CD14-positive monocyte (primary cell): ENCODE measurements around the gene PPIB. TPM values are rescaled to one million over a fixed set of nuclear protein-coding genes. Genes with fewer than 3 reads are reported as not detected.
A peak's percentile ranks its signal among the peaks of the same experiment; 100 is the strongest.

Experiments used
- DNase-seq, 3 donors: peaks; one replicate each; pipeline ENCODE4 v3.0.0-alpha.2; 2011 to 2022
- H2AFZ ChIP-seq: 2 replicates; pipeline ENCODE4 v1.6.0; 2012; ENCODE audit warnings: mild to moderate bottlenecking, low read depth, low read length, inconsistent platforms; ENCODE audit not compliant: insufficient read depth, poor library complexity, severe bottlenecking
- H3K27ac ChIP-seq, 2 donors: 1 replicate in 1 of 2; 2 replicates in 1 of 2; pipeline ENCODE4 v1.5.1; 2012 to 2013; ENCODE audit warnings: low read length in 2 of 2, control low read depth in 1 of 2, inconsistent platforms in 1 of 2, low read depth in 1 of 2, mild to moderate bottlenecking in 1 of 2
- H3K27me3 ChIP-seq, 2 donors: one replicate each; pipeline versions ENCODE4 v1.6.0 to v1.6.1; 2011 to 2013; ENCODE audit warnings: low read length in 2 of 2; ENCODE audit not compliant: control insufficient read depth in 2 of 2, insufficient read depth in 2 of 2
- H3K36me3 ChIP-seq, 2 donors: replicated peaks in 1 of 2; 1 replicate in 1 of 2; 2 replicates in 1 of 2; pipeline versions ENCODE4 v1.5.1 to v1.6.1; 2012 to 2013; ENCODE audit warnings: low read length in 2 of 2, control low read depth in 1 of 2, inconsistent platforms in 1 of 2, mild to moderate bottlenecking in 1 of 2; ENCODE audit not compliant: insufficient read depth in 2 of 2, control insufficient read depth in 1 of 2
- H3K4me1 ChIP-seq, 2 donors: 1 replicate in 1 of 2; 2 replicates in 1 of 2; pipeline versions ENCODE4 v1.5.1 to v1.6.1; 2012 to 2013; ENCODE audit warnings: low read length in 2 of 2, control low read depth in 1 of 2, inconsistent platforms in 1 of 2, mild to moderate bottlenecking in 1 of 2, moderate library complexity in 1 of 2; ENCODE audit not compliant: insufficient read depth in 2 of 2, control insufficient read depth in 1 of 2
- H3K4me2 ChIP-seq: replicated peaks from 2 replicates; pipeline ENCODE3; 2012; ENCODE audit warnings: low read length, moderate library complexity, mild to moderate bottlenecking; ENCODE audit not compliant: poor library complexity, severe bottlenecking; ENCODE audit errors: extremely low read depth
- H3K4me3 ChIP-seq, 3 experiments: fragments of 200-600 bp in 1 of 3; sonication (generic) in 1 of 3; replicated peaks in 1 of 3; 1 replicate in 2 of 3; 2 replicates in 1 of 3; pipeline ENCODE4 v1.5.1; 2011 to 2013; ENCODE audit warnings: low read length in 3 of 3, mild to moderate bottlenecking in 3 of 3, control low read depth in 2 of 3, low read depth in 2 of 3, inconsistent platforms in 1 of 3, moderate library complexity in 1 of 3
- H3K79me2 ChIP-seq: 2 replicates; pipeline ENCODE4 v1.6.0; 2012; ENCODE audit warnings: mild to moderate bottlenecking, control low read depth, inconsistent platforms, low read length, moderate library complexity; ENCODE audit not compliant: insufficient read depth
- H3K9ac ChIP-seq: 2 replicates; pipeline ENCODE4 v1.6.0; 2017; ENCODE audit warnings: low read length, mild to moderate bottlenecking; ENCODE audit not compliant: insufficient read depth, poor library complexity, severe bottlenecking
- H3K9me3 ChIP-seq, 2 donors: replicated peaks in 1 of 2; 1 replicate in 1 of 2; 2 replicates in 1 of 2; pipeline versions ENCODE4 v1.5.1 to v1.6.1; 2012 to 2013; ENCODE audit warnings: low read length in 2 of 2, control low read depth in 1 of 2; ENCODE audit not compliant: control insufficient read depth in 1 of 2, insufficient read depth in 1 of 2
- H4K20me1 ChIP-seq: 2 replicates; pipeline ENCODE4 v1.6.0; 2012; ENCODE audit warnings: mild to moderate bottlenecking, low read length, control low read depth, moderate library complexity; ENCODE audit not compliant: insufficient read depth
- H3K27ac Mint-ChIP-seq, 7 donors: one replicate each; pipeline ENCODE4 v1.8.0; 2020; ENCODE audit warnings: mild to moderate bottlenecking in 7 of 7, mixed read lengths in 7 of 7, moderate library complexity in 6 of 7, inconsistent platforms in 2 of 7
- H3K27me3 Mint-ChIP-seq, 3 donors: one replicate each; pipeline ENCODE4 v1.8.0; 2021 to 2022; ENCODE audit warnings: low read depth in 3 of 3, mild to moderate bottlenecking in 3 of 3, mixed read lengths in 3 of 3, moderate library complexity in 3 of 3, inconsistent platforms in 1 of 3
- H3K36me3 Mint-ChIP-seq, 2 donors: one replicate each; pipeline ENCODE4 v1.8.0; 2020; ENCODE audit warnings: mixed read lengths in 2 of 2, inconsistent platforms in 1 of 2, mild to moderate bottlenecking in 1 of 2
- H3K4me1 Mint-ChIP-seq: one replicate; pipeline ENCODE4 v1.8.0; 2020; ENCODE audit warnings: mild to moderate bottlenecking, mixed read lengths
- H3K4me3 Mint-ChIP-seq, 2 donors: one replicate each; pipeline ENCODE4 v1.8.0; 2020; ENCODE audit warnings: mild to moderate bottlenecking in 2 of 2, mixed read lengths in 2 of 2, moderate library complexity in 1 of 2
- H3K9me3 Mint-ChIP-seq, 7 donors: one replicate each; pipeline ENCODE4 v1.8.0; 2020 to 2022; ENCODE audit warnings: mixed read lengths in 7 of 7, mild to moderate bottlenecking in 6 of 7, moderate library complexity in 6 of 7, inconsistent platforms in 2 of 7
- WGBS: methylation state at CpG from one replicate; pipeline ENCODE4 v1.1.5; 2013; ENCODE audit warnings: missing lambda C conversion rate; ENCODE audit not compliant: insufficient coverage; 5-methylcytosine and 5-hydroxymethylcytosine counted together
- intact Hi-C, 2 donors: fragments of 100-400 bp; cut with micrococcal nuclease; formaldehyde crosslinking; loops; one replicate each; pipeline versions ENCODE4 v1.15.0 to v1.15.1; 2023
- polyA plus RNA-seq, 3 donors: library from polyadenylated mRNA; depleted of rRNA in 1 of 3; unstranded in 2 of 3; stranded (reverse) in 1 of 3; fragments of 300-500 nt in 2 of 3; fragments of >200 nt in 1 of 3; fragmentation: Illumina TruSeq in 2 of 3; gene quantifications; 1 replicate in 2 of 3; 2 replicates in 1 of 3; pipeline ENCODE4 v1.2.3, GENCODE V29; 2012 to 2021
- TF ChIP-seq, protein P1 (sequence below): fragments of 200-600 bp; IDR thresholded peaks from one replicate; pipeline ENCODE4 v1.8.0; 2022; ENCODE audit warnings: antibody characterized with exemption, mild to moderate bottlenecking

The PPIB gene
- polyA plus RNA-seq, 3 donors = 224 to 532 (median 520) TPM

DNA sequence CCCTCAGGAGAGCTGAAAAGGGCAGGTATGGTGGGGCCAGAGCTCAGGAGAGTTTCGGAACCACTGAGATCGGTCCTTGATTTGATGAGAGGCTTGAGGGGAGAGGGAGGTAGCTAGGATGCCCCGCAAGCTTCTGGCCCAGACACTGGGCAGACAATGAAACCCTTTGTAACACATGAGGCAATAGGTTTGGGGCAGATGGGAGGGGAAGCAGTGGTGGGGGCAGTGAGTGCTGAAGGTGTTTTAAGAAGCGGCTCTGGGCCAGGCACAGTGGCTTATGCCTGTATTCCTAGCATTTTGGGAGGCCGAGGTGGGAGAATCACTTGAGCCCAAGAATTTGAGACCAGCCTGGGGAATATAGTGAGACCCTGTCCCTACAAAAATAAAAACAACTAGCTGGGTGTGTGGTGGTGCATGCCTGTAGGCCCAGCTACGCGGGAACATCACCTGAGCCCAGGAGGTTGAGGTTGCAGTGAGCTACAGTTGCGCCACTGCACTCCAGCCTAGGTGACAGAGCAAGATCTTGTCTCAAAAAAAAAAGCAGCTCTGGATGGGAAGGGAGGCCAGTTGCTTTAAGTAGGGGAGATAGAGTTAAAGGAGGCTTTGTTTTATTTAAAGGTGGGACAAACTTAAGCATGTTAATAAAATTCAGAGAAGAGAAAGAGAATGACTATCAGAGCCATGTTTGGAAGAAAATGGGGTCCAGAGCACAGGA, 20.9 kb downstream of the PPIB start:
- no peak overlapping the region for H3K4me3 ChIP-seq
- Mint-ChIP-seq H3K36me3 (peaks cover 63 to 81% of the 10 kb centered on the region in 2 donors), H3K27me3 (peaks cover 0 to 4% (median 0%) of the 10 kb centered on the region in 3 donors), H3K4me3 (no peak overlapping the region), H3K27ac (peak overlapping the region in 1 of 7 donors; percentile 22), H3K4me1 (no peaks in the 10 kb centered on the region), H3K9me3 (no peaks in the 10 kb centered on the region)
- H3K4me2 ChIP-seq = no peak overlapping the region
- no peaks in the 10 kb centered on the region for H3K27me3 ChIP-seq
- peaks cover 67 to 73% of the 10 kb centered on the region in 2 donors for H3K36me3 ChIP-seq
- no peaks in the 10 kb centered on the region for H3K9me3 ChIP-seq
- DNase-seq = no peak
- no peaks in the 10 kb centered on the region for H3K79me2 ChIP-seq
- peaks cover 45% of the 10 kb centered on the region for H4K20me1 ChIP-seq
- H2AFZ ChIP-seq = no peak overlapping the region
- intact Hi-C loops = no loop called here
- H3K4me1 ChIP-seq = peaks cover 0 to 4% of the 10 kb centered on the region in 2 donors
- no peak overlapping the region for H3K27ac ChIP-seq
- TF ChIP-seq, protein P1, sequence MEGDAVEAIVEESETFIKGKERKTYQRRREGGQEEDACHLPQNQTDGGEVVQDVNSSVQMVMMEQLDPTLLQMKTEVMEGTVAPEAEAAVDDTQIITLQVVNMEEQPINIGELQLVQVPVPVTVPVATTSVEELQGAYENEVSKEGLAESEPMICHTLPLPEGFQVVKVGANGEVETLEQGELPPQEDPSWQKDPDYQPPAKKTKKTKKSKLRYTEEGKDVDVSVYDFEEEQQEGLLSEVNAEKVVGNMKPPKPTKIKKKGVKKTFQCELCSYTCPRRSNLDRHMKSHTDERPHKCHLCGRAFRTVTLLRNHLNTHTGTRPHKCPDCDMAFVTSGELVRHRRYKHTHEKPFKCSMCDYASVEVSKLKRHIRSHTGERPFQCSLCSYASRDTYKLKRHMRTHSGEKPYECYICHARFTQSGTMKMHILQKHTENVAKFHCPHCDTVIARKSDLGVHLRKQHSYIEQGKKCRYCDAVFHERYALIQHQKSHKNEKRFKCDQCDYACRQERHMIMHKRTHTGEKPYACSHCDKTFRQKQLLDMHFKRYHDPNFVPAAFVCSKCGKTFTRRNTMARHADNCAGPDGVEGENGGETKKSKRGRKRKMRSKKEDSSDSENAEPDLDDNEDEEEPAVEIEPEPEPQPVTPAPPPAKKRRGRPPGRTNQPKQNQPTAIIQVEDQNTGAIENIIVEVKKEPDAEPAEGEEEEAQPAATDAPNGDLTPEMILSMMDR = no peak
- WGBS = 100% methylated on average over 6 of the region's 8 CpGs
- H3K9ac ChIP-seq = no peak overlapping the region

DNA sequence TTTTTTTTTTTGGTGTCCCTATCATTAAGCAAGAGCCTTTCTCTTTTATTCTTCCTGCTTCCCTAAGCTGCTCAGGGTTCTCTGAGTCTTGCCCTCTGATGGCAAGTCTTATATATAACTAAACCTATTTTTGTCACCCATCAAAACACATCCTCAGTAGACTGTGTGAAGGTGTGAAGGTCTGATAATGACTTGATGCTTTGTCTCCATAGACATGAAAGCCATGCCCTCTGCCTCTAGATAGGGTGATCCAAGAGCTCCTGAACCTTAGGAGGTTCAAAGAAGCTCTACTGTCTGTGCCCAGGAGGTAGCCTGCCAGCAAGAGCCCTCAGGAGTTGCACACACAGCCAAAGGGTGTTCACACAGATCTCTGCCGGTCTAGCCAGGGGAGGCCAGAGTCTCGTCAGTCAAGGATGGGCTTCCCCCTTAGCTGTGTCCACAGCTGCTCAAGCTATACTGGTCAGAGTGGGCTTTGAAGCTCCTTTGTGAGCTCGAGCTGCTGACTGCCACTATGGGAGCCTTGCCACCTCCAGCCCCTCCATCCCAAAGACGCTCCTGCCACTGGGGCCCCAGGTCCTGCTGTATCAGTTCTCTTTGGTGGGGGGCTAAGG, 24.4 kb downstream of the PPIB start:
- TF ChIP-seq, protein P1 = no peak
- H3K4me1 ChIP-seq = peaks cover 0 to 4% of the 10 kb centered on the region in 2 donors
- H3K27me3 ChIP-seq = no peaks in the 10 kb centered on the region
- Mint-ChIP-seq H3K36me3 (peaks cover 80 to 88% of the 10 kb centered on the region in 2 donors), H3K4me3 (no peak overlapping the region), H3K27me3 (peaks cover 0 to 3% (median 0%) of the 10 kb centered on the region in 3 donors), H3K4me1 (no peaks in the 10 kb centered on the region), H3K9me3 (peaks cover 0 to 2% (median 0%) of the 10 kb centered on the region in 7 donors), H3K27ac (peak overlapping the region in 2 of 7 donors; percentile 59 to 68)
- intact Hi-C loops = no loop called here
- WGBS = 94% methylated on average over 2 of the region's 4 CpGs
- H3K9ac ChIP-seq = no peak overlapping the region
- no peak overlapping the region for H2AFZ ChIP-seq
- H3K4me3 ChIP-seq = no peak overlapping the region
- H4K20me1 ChIP-seq = peaks cover 67% of the 10 kb centered on the region
- peaks cover 76 to 81% of the 10 kb centered on the region in 2 donors for H3K36me3 ChIP-seq
- no peak overlapping the region for H3K27ac ChIP-seq
- H3K9me3 ChIP-seq = no peaks in the 10 kb centered on the region
- no peak for DNase-seq
- no peak overlapping the region for H3K4me2 ChIP-seq
- no peaks in the 10 kb centered on the region for H3K79me2 ChIP-seq
